ENCODE data around the gene SPTBN5. TPM values are rescaled to one million over a fixed set of nuclear protein-coding genes. Genes with fewer than 3 reads are reported as not detected.

Gene SPTBN5
- total RNA-seq, 1 experiment from 2014 or later, result 1.2 TPM

DNA sequence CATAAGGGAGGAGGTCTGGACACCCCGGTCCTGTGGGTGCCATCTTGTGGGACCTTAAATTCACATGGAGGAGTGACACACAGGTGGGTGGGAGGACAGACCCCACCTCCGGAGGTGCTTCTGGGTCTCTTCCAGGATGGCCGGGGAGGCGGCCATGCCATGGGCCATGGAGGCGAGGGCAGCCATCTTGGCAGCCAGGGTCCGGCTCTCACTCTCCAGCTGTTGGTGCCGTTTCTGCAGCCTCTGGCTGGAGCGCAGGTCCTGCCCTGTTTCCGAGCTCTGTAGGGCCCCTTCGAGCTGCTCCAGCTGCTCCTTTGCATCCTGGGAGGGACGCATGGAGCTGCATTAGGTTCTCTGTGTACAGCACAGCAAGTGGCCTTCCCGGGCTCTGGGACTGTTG, 19.1 kb downstream of the SPTBN5 start:
- no peak overlapping the region for H3K27ac Mint-ChIP-seq
- CTCF ChIA-PET, result interaction anchor here (0.7 to 1.2 kb wide), 3 partner anchors 10 to 100 kb away, joined by 3 to 4 read pairs (median 3); no protein-coding TSS in a partner anchor
- POLR2A ChIA-PET, result interaction anchor here (0.6 kb wide), 1 partner anchor 178 kb away, joined by 4 read pairs; no protein-coding TSS in a partner anchor
- no peaks in the 10 kb centered on the region for H3K9me3 Mint-ChIP-seq
- H3K4me3 Mint-ChIP-seq, result no peak overlapping the region
- no peaks in the 10 kb centered on the region for H3K4me1 Mint-ChIP-seq
- no peaks in the 10 kb centered on the region for H3K36me3 Mint-ChIP-seq
- H3K27me3 Mint-ChIP-seq (ENCODE audit: low read depth), result peaks cover 2% of the 10 kb centered on the region; the same call in 1 of the 2 replicates
- ATAC-seq (no peak), DNase-seq (ENCODE audit: low spot score) (no peak)
- TF ChIP-seq, protein P1, sequence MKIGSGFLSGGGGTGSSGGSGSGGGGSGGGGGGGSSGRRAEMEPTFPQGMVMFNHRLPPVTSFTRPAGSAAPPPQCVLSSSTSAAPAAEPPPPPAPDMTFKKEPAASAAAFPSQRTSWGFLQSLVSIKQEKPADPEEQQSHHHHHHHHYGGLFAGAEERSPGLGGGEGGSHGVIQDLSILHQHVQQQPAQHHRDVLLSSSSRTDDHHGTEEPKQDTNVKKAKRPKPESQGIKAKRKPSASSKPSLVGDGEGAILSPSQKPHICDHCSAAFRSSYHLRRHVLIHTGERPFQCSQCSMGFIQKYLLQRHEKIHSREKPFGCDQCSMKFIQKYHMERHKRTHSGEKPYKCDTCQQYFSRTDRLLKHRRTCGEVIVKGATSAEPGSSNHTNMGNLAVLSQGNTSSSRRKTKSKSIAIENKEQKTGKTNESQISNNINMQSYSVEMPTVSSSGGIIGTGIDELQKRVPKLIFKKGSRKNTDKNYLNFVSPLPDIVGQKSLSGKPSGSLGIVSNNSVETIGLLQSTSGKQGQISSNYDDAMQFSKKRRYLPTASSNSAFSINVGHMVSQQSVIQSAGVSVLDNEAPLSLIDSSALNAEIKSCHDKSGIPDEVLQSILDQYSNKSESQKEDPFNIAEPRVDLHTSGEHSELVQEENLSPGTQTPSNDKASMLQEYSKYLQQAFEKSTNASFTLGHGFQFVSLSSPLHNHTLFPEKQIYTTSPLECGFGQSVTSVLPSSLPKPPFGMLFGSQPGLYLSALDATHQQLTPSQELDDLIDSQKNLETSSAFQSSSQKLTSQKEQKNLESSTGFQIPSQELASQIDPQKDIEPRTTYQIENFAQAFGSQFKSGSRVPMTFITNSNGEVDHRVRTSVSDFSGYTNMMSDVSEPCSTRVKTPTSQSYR (CRISPR knock-in tag; IDR thresholded peaks at IDR 0.05), result no peak
- no peak for TF ChIP-seq ZNF671 (CRISPR knock-in tag; IDR thresholded peaks at IDR 0.05)

DNA sequence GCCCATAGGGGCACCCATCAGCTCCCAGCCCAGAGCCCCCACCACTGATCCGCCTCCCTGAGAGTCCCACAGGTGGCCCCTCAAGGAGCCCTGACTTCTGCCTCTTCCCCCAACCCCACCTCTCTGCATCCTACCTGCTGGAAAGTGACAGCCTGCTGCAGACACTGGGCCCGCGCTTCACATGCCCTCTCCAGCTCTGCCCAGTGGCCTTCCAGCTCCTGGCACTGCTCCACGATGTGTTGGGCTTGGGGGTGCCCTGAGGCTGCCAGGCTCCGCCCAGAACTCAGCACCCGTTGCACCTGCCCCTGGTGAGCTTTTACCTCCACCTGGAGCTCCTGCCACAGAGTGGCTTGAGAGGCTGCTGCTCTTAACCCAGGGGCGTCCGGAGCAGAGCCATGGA, 20.1 kb downstream of the SPTBN5 start:
- ChIA-PET CTCF (interaction anchor here (1.2 kb wide), 1 partner anchor 9 kb away, joined by 4 read pairs; no protein-coding TSS in a partner anchor), POLR2A (no interaction called here)
- H3K36me3 Mint-ChIP-seq, result no peaks in the 10 kb centered on the region
- H3K9me3 Mint-ChIP-seq, result no peaks in the 10 kb centered on the region
- H3K4me1 Mint-ChIP-seq, result no peaks in the 10 kb centered on the region
- no peaks in the 10 kb centered on the region; the same call in 1 of the 2 replicates for H3K27me3 Mint-ChIP-seq (ENCODE audit: low read depth)
- H3K27ac Mint-ChIP-seq, result no peak overlapping the region
- TF ChIP-seq ZNF232 (CRISPR knock-in tag; IDR thresholded peaks at IDR 0.05) (no peak), NR2C2 (CRISPR knock-in tag; IDR thresholded peaks at IDR 0.05) (no peak), ZNF317 (CRISPR knock-in tag; IDR thresholded peaks at IDR 0.05; ENCODE audit: borderline replicate concordance, low read depth) (no peak), SMAD4 (CRISPR knock-in tag; IDR thresholded peaks at IDR 0.05) (no peak), PRRX2 (CRISPR knock-in tag; IDR thresholded peaks at IDR 0.05) (no peak), ZNF532 (CRISPR knock-in tag; IDR thresholded peaks at IDR 0.05; ENCODE audit: borderline replicate concordance) (no peak), AFF4 (CRISPR knock-in tag; IDR thresholded peaks at IDR 0.05; ENCODE audit: borderline replicate concordance) (no peak)
- TF ChIP-seq, protein P2, sequence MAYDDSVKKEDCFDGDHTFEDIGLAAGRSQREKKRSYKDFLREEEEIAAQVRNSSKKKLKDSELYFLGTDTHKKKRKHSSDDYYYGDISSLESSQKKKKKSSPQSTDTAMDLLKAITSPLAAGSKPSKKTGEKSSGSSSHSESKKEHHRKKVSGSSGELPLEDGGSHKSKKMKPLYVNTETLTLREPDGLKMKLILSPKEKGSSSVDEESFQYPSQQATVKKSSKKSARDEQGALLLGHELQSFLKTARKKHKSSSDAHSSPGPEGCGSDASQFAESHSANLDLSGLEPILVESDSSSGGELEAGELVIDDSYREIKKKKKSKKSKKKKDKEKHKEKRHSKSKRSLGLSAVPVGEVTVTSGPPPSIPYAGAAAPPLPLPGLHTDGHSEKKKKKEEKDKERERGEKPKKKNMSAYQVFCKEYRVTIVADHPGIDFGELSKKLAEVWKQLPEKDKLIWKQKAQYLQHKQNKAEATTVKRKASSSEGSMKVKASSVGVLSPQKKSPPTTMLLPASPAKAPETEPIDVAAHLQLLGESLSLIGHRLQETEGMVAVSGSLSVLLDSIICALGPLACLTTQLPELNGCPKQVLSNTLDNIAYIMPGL (CRISPR knock-in tag; IDR thresholded peaks at IDR 0.05), result no peak
- TF ChIP-seq, protein P3, sequence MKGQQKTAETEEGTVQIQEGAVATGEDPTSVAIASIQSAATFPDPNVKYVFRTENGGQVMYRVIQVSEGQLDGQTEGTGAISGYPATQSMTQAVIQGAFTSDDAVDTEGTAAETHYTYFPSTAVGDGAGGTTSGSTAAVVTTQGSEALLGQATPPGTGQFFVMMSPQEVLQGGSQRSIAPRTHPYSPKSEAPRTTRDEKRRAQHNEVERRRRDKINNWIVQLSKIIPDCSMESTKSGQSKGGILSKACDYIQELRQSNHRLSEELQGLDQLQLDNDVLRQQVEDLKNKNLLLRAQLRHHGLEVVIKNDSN (CRISPR knock-in tag; IDR thresholded peaks at IDR 0.05), result no peak
- TF ChIP-seq, protein P4, sequence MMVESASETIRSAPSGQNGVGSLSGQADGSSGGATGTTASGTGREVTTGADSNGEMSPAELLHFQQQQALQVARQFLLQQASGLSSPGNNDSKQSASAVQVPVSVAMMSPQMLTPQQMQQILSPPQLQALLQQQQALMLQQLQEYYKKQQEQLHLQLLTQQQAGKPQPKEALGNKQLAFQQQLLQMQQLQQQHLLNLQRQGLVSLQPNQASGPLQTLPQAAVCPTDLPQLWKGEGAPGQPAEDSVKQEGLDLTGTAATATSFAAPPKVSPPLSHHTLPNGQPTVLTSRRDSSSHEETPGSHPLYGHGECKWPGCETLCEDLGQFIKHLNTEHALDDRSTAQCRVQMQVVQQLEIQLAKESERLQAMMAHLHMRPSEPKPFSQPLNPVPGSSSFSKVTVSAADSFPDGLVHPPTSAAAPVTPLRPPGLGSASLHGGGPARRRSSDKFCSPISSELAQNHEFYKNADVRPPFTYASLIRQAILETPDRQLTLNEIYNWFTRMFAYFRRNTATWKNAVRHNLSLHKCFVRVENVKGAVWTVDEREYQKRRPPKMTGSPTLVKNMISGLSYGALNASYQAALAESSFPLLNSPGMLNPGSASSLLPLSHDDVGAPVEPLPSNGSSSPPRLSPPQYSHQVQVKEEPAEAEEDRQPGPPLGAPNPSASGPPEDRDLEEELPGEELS (CRISPR knock-in tag; IDR thresholded peaks at IDR 0.05), result no peak
- H3K4me3 Mint-ChIP-seq, result no peak overlapping the region
- no peak for DNase-seq (ENCODE audit: low spot score)
- no peak for ATAC-seq
